Left renal cortex interstitium (tissue), 4 donors: ENCODE measurements around the gene PFKFB1. TPM values are rescaled to one million over a fixed set of nuclear protein-coding genes. Genes with fewer than 3 reads are reported as not detected.

Source experiments
- DNase-seq, 4 donors: peaks; one replicate each; pipeline ENCODE4 v3.0.0-alpha.2; 2013; ENCODE audit warnings: low read depth in 4 of 4, low spot score in 2 of 4, missing footprints in 1 of 4
- polyA plus RNA-seq, 4 donors: library from polyadenylated mRNA; unstranded; fragments of 120-200 nt; gene quantifications; one replicate each; pipeline ENCODE4 v1.2.1, GENCODE V29; 2013; ENCODE audit not compliant: insufficient read length in 4 of 4

The PFKFB1 gene
- polyA plus RNA-seq, 4 donors, result 0.43 to 0.72 (median 0.63) TPM

- no peak for DNase-seq
Observed at GRCh38 chrX:54928876-54929275, 65.1 kb downstream of the PFKFB1 start.

- DNase-seq, result no peak
Observed at GRCh38 chrX:54926978-54927377, 67.0 kb downstream of the PFKFB1 start.

DNA sequence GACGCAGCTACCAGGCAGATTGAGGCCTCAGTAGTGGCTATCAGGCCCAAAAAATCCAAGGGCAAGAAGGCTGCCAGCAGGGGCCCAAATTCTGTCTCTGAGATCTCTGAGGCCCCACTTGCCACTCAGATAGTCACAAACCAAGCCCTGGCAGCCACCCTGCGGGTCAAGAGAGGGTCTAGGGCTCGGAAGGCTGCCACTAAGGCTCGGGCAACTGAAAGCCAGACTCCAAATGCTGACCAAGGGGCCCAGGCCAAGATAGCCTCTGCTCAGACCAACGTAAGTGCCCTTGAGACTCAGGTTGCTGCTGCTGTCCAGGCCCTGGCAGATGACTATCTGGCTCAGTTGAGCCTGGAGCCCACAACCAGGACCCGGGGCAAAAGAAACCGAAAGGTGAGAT lies 70.6 kb downstream of the PFKFB1 start:
- DNase-seq, result no peak

DNA sequence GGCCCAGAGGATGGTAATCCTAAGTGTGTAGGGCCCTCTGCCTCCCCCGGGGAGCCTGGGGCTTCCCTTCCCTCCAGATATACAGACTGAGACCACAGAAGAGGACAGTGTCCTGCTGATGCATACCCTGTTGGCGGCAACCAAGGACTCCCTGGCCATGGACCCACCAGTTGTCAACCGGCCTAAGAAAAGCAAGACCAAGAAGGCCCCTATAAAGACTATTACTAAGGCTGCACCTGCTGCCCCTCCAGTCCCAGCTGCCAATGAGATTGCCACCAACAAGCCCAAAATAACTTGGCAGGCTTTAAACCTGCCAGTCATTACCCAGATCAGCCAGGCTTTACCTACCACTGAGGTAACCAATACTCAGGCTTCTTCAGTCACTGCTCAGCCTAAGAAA lies 71.4 kb downstream of the PFKFB1 start:
- DNase-seq, result no peak

GRCh38 chrX:54921427-54922021 lies 72.5 kb downstream of the PFKFB1 start:
- DNase-seq, result peak in 3 of 4 donors; percentile 48 to 58 (median 56)

DNA sequence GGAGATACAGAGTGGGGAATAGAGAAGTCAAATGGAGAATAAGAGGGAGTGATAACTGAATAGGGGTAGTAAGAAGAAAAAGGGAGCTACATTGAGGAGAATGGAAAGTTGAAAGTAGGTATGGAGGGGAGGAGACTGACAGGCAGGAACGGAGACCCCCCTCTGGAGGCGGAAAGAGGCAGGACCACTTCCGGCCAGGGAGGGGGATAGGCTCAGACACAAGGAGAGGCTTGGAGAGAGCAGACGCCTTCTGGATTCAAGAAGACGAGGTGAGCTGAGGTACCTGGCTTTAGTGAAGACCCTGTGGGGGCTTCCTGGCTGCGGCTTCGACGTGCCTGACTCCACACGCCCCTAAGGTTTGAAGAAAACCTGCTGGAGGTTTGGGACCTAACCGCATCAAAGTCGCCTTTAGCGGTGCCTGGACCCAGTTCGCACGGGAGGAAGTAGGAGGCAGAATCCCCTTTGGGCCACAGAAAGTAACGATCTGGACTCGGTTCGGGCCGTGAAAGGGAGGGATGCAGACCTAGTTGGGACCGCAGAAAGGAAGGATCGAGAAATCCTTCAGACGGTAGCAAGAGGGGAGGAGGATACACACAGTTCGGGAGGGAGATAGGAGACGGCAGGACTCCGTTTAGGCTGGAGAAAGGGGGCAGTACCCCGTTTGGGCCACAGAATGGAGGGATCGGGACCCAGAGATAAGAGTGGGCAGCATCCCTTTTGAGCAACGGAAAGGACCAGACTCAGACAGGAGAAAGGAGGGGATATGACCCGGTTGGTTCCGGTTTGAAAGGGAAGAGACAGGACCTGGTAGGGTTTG lies 73.2 kb downstream of the PFKFB1 start, which contains the start of gene TRO:
Gene TRO (plus strand): TSS at position 215 of the 817 bp plus-strand sequence. CDS start 1,423 bp downstream, outside the sequence.
- peak in 3 of 4 donors; percentile 20 to 29 (median 21) for DNase-seq

DNA sequence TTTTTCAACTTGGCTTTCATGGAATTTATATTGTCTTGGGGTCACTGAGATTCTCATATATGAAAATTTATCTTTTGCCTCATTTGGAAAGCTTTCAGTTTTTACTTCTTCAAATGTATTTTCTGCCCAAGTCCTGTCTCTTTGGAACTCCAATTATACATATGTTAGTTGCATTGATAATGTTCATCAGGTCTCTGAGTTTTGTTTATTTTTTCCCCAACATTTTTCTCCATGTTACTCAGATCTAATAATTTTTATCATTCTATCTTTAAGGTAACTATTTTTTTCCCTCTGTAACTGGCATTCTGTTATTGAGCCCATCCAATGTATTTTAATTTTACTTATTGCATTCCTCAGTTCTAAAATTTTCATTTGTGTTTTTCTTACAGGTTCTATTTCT lies 84.0 kb downstream of the PFKFB1 start:
- no peak for DNase-seq

- DNase-seq, result no peak
Observed at GRCh38 chrX:54894159-54894558, 99.8 kb downstream of the PFKFB1 start.

DNA sequence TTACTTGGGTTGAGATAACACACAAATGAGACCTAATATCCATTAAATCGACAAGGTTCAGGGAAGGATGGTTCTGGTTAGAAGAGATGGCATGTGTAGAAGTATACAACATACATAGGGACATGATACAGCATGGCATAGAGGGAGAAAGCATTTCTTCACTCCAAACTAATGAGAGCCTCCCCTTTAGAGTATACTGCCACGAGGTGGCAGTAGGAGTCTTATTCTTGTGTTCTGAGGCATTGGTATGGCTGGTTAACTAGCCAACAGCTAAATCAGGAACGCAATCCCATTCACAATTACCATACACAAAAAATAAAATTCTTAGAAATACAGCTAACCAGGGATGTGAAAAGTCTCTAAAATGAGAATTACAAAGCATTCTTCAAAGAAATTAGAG lies 102.4 kb downstream of the PFKFB1 start:
- DNase-seq, result no peak

DNA sequence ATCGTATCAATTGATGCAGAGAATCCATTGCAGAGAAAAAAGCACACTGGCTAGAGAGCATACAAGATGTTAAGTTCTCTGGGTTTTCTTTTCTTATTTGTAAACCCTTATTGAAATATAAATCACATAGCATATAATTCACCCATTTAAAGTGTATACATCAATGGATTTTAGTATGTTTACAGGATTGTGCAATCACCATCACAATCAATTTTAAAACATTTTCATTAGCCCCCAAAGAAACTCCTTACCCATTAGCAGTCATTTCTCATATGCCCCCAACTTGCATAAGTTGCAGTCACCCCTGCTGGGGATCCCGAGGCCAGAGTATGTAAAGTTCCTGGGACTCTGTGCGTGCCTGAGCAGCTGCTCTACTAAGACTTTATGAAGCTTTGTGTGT lies 108.2 kb downstream of the PFKFB1 start:
- no peak for DNase-seq

Other genes starting within 250 kb of the PFKFB1 start
- gene ITIH6, start 195.9 kb downstream of the PFKFB1 start, polyA plus RNA-seq, result under 1 TPM; 0.03 to 0.11 (median 0.05) TPM
- 100 to 1,000 TPM; 658 to 792 (median 724) TPM for gene MAGED2, start 186.4 kb downstream of the PFKFB1 start, polyA plus RNA-seq
- gene TRO, start 73.4 kb downstream of the PFKFB1 start, polyA plus RNA-seq, result 100 to 1,000 TPM in 2 of 4 donors, 10 to 100 TPM in 2; 92.3 to 142 (median 115) TPM
- gene APEX2, start 6.2 kb upstream of the PFKFB1 start, polyA plus RNA-seq, result 10 to 100 TPM; 15.7 to 18.7 (median 16.5) TPM
- gene ALAS2, start 36.8 kb upstream of the PFKFB1 start, polyA plus RNA-seq, result 10 to 100 TPM in 3 of 4 donors, 1 to 10 TPM in 1; 9.3 to 34.8 (median 11.7) TPM
- gene PAGE2B, start 80.8 kb upstream of the PFKFB1 start, polyA plus RNA-seq, result not detected
- gene PAGE2, start 94.8 kb upstream of the PFKFB1 start, polyA plus RNA-seq, result not detected
- not detected for gene PAGE5, start 226.2 kb upstream of the PFKFB1 start, polyA plus RNA-seq